Smooth muscle cell (in vitro differentiated cells): ENCODE results near the gene SOWAHB. TPM values are rescaled to one million over a fixed set of nuclear protein-coding genes. Genes with fewer than 3 reads are reported as not detected.

Source experiments
- DNase-seq: peaks from one replicate; lab custom pipeline; 2025; ENCODE audit not compliant: unreplicated experiment; lab: John Stamatoyannopoulos, UW
- H2AFZ ChIP-seq: fragments of 200-600 bp; sonication (generic); 2 replicates; pipeline ENCODE4 v1.6.0; 2016; ENCODE audit warnings: antibody characterized with exemption, low read depth, mild to moderate bottlenecking
- H3F3A ChIP-seq: fragments of 200-600 bp; sonication (generic); 2 replicates; pipeline ENCODE4 v1.6.0; 2017; ENCODE audit warnings: antibody characterized with exemption, low read depth
- H3K27ac ChIP-seq: fragments of 200-600 bp; sonication (generic); 2 replicates; pipeline ENCODE4 v1.5.1; 2016; ENCODE audit warnings: low read depth, mild to moderate bottlenecking
- H3K27me3 ChIP-seq: fragments of 200-600 bp; sonication (generic); 2 replicates; pipeline ENCODE4 v1.6.1; 2016; ENCODE audit warnings: low read depth, mild to moderate bottlenecking
- H3K36me3 ChIP-seq: fragments of 200-600 bp; sonication (generic); 2 replicates; pipeline ENCODE4 v1.5.1; 2016; ENCODE audit warnings: low read depth
- H3K4me1 ChIP-seq: fragments of 200-600 bp; sonication (generic); 2 replicates; pipeline ENCODE4 v1.5.1; 2016; ENCODE audit warnings: low read depth
- H3K4me2 ChIP-seq: fragments of 200-600 bp; sonication (generic); 2 replicates; pipeline ENCODE4 v1.6.0; 2016; ENCODE audit warnings: mild to moderate bottlenecking
- H3K4me3 ChIP-seq: fragments of 200-600 bp; sonication (generic); 2 replicates; pipeline ENCODE4 v1.5.1; 2016; ENCODE audit warnings: mild to moderate bottlenecking
- H3K79me2 ChIP-seq: fragments of 200-600 bp; sonication (generic); 2 replicates; pipeline ENCODE4 v1.6.0; 2016; ENCODE audit warnings: low read depth, mild to moderate bottlenecking
- H3K9ac ChIP-seq: fragments of 200-600 bp; sonication (generic); 2 replicates; pipeline ENCODE4 v1.6.0; 2016; ENCODE audit warnings: low read depth
- H3K9me3 ChIP-seq: fragments of 200-600 bp; sonication (generic); replicated peaks from 2 replicates; pipeline ENCODE4 v1.5.1; 2016; ENCODE audit warnings: low read depth
- H4K20me1 ChIP-seq: fragments of 200-600 bp; sonication (generic); 2 replicates; pipeline ENCODE4 v1.6.0; 2016; ENCODE audit warnings: low read depth
- CTCF ChIP-seq: fragments of 200-600 bp; sonication (generic); IDR thresholded peaks from 2 replicates; pipeline ENCODE4 v1.5.1; 2017; ENCODE audit warnings: borderline replicate concordance, mild to moderate bottlenecking, antibody characterized with exemption; ENCODE audit not compliant: insufficient read depth, poor library complexity, severe bottlenecking
- WGBS: methylation state at CpG from one replicate; pipeline ENCODE4 v1.1.7; 2016; ENCODE audit warnings: low lambda C conversion rate; 5-methylcytosine and 5-hydroxymethylcytosine counted together
- polyA plus RNA-seq: library from polyadenylated mRNA; unstranded; fragments of >200 nt; fragmentation: Nextera tagmentation; extraction: Ambion mirVana; gene quantifications from 2 replicates; pipeline ENCODE4 v1.2.1, GENCODE V29; 2016
- total RNA-seq: library from RNA; depleted of rRNA; stranded (reverse); fragments of >200 nt; gene quantifications from 2 replicates; pipeline ENCODE4 v1.2.3, GENCODE V29; 2014

SOWAHB gene
- total and polyA plus RNA-seq, 2 experiments from 2014 or later: 0.81 to 4.6 TPM

- no peak for TF ChIP-seq CTCF
- Histone ChIP-seq H3K4me1 (peaks cover 15% of the 10 kb centered on the region), H3K79me2 (peaks cover 15% of the 10 kb centered on the region), H2AFZ (no peak overlapping the region), H3K4me2 (peak overlapping the region; percentile 35), H3K9me3 (no peaks in the 10 kb centered on the region), H3F3A (peaks cover 4% of the 10 kb centered on the region), H3K4me3 (no peak overlapping the region), H3K27me3 (no peaks in the 10 kb centered on the region), H3K9ac (no peak overlapping the region), H3K27ac (peak overlapping the region; percentile 22), H3K36me3 (no peaks in the 10 kb centered on the region), H4K20me1 (no peaks in the 10 kb centered on the region)
- DNase-seq: no peak
- 56% methylated on average over 6 of the region's 6 CpGs for WGBS
These were observed 45.2 kb upstream of the SOWAHB start for GRCh38 chr4:76943129-76943620.

GRCh38 chr4:76939184-76939583 lies 41.2 kb upstream of the SOWAHB start:
- 88% methylated on average over 2 of the region's 2 CpGs for WGBS
- H3K4me1 ChIP-seq: no peaks in the 10 kb centered on the region
- no peak overlapping the region for H3K9ac ChIP-seq
- no peaks in the 10 kb centered on the region for H4K20me1 ChIP-seq
- H3F3A ChIP-seq: peaks cover 1% of the 10 kb centered on the region
- H3K27ac ChIP-seq: no peak overlapping the region
- H3K36me3 ChIP-seq: no peaks in the 10 kb centered on the region
- peaks cover 3% of the 10 kb centered on the region for H3K79me2 ChIP-seq
- H3K4me3 ChIP-seq: no peak overlapping the region
- H3K4me2 ChIP-seq: no peak overlapping the region
- no peak for TF ChIP-seq CTCF
- H3K27me3 ChIP-seq: no peaks in the 10 kb centered on the region
- DNase-seq: no peak
- H3K9me3 ChIP-seq: no peaks in the 10 kb centered on the region
- no peak overlapping the region for H2AFZ ChIP-seq

- H3K4me2 ChIP-seq: no peak overlapping the region
- H3K79me2 ChIP-seq: no peaks in the 10 kb centered on the region
- H3K9me3 ChIP-seq: no peaks in the 10 kb centered on the region
- 86% methylated on average over 7 of the region's 7 CpGs for WGBS
- no peak overlapping the region for H3K9ac ChIP-seq
- H3K27me3 ChIP-seq: no peaks in the 10 kb centered on the region
- H3K27ac ChIP-seq: no peak overlapping the region
- DNase-seq: no peak
- no peaks in the 10 kb centered on the region for H4K20me1 ChIP-seq
- no peaks in the 10 kb centered on the region for H3F3A ChIP-seq
- H3K36me3 ChIP-seq: no peaks in the 10 kb centered on the region
- no peak overlapping the region for H2AFZ ChIP-seq
- TF ChIP-seq CTCF: no peak
- H3K4me1 ChIP-seq: no peaks in the 10 kb centered on the region
- no peak overlapping the region for H3K4me3 ChIP-seq
These were observed 33.8 kb upstream of the SOWAHB start for GRCh38 chr4:76931576-76932276.

- TF ChIP-seq CTCF: no peak
- H3K27ac ChIP-seq: no peak overlapping the region
- H4K20me1 ChIP-seq: no peaks in the 10 kb centered on the region
- H3K4me1 ChIP-seq: no peaks in the 10 kb centered on the region
- H3K79me2 ChIP-seq: no peaks in the 10 kb centered on the region
- H3K36me3 ChIP-seq: no peaks in the 10 kb centered on the region
- H3K4me3 ChIP-seq: no peak overlapping the region
- no peak for DNase-seq
- no peaks in the 10 kb centered on the region for H3F3A ChIP-seq
- H3K4me2 ChIP-seq: no peak overlapping the region
- no peaks in the 10 kb centered on the region for H3K9me3 ChIP-seq
- H3K9ac ChIP-seq: no peak overlapping the region
- H3K27me3 ChIP-seq: no peaks in the 10 kb centered on the region
- H2AFZ ChIP-seq: no peak overlapping the region
These were observed 33.1 kb upstream of the SOWAHB start for GRCh38 chr4:76931087-76931486.
